Stimulated activated CD4-positive, alpha-beta T cell treated with anti-CD3 and anti-CD28 coated beads, Interleukin-1b, Interleukin-23, amount 100 ng/mL, for 4 hours (primary cell): Measurements from ENCODE around the gene LRIT2.
A peak's percentile ranks its signal among the peaks of the same experiment; 100 is the strongest.

Experiments
- DNase-seq, 2 donors: peaks; one replicate each; pipeline ENCODE4 v3.0.0-alpha.2; 2020; ENCODE audit warnings: low read depth in 2 of 2

The LRIT2 gene, protein sequence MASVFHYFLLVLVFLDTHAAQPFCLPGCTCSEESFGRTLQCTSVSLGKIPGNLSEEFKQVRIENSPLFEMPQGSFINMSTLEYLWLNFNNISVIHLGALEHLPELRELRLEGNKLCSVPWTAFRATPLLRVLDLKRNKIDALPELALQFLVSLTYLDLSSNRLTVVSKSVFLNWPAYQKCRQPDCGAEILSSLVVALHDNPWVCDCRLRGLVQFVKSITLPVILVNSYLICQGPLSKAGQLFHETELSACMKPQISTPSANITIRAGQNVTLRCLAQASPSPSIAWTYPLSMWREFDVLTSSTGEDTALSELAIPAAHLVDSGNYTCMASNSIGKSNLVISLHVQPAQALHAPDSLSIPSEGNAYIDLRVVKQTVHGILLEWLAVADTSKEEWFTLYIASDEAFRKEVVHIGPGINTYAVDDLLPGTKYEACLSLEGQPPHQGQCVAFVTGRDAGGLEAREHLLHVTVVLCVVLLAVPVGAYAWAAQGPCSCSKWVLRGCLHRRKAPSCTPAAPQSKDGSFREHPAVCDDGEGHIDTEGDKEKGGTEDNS

DNA sequence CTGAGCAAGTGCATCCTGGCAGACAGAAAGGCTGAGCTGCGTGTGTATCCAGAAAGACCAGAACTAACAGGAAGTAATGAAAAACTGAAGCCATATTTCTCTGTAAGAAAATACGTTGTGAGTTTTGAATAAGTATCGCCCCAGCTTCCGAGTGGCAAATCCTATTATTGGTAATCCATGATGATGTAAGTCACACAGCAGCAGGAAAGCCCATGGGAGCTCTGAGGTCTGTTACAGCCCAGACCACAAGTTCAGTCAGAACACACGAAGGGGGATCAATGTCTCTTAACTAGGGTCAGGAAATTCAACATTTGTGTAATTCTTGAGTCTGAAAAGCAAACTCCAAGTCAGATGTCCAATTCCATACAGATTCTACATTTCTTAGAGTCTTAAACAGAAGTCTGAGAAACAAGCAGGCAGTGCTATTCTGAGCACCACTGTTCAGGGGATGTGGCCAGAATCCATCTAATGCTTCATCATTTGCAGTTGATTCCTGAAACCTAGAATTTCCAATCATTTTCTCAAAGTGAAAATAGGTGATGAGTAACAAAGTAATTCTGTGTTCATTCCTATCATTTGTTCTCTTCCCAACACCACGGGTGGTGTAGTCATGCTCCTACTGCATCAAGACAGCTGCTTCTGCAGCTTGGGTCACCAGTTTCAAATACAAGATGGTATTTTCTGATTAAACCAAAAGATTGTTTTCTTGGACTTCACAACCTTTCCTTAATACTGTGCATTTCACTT is at the start of gene LRIT2:
Gene LRIT2, minus strand, starts transcription at position 118 of the 747 bp plus-strand sequence. Its CDS starts 24 bp downstream, at position 94.
- DNase-seq: no peak

DNA sequence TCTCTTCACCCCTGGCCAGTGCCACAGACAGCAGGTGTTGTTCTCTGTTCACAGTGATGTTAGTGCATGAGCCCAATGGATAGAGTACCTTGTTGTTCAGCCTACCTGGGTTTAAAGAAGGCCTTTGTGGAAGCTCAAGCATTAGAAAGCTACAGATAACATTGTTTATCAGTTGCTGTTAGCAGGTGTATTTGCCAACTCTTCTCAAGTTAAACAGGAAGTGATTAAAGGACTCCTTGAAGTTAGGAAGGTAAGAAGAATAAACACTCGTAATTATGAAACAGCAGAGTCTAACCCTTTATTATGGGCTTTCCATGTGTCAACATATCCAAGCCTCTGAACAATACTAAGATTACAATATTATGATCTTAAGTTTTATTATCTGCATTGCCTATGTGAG is 45.4 kb upstream of the LRIT2 start:
- no peak for DNase-seq

DNA sequence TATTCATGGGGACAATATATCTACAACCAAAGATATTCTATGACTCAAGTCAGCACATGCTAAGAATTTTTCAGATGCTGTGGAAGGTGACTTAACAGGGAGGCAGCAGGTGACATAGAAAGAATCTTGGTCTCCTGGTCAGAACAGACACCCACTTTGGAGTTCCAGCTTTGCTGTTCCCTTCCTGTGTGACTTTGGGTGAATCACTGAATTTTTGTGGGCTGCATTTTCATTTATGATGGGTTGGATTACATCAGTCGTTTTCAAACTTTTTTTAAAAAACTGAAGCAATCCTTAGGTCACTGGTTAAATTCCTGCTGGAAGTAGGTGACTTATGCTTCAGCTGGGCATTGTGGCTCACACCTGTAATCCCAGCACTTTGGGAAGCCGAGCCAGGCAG is 44.4 kb upstream of the LRIT2 start:
- no peak for DNase-seq

DNA sequence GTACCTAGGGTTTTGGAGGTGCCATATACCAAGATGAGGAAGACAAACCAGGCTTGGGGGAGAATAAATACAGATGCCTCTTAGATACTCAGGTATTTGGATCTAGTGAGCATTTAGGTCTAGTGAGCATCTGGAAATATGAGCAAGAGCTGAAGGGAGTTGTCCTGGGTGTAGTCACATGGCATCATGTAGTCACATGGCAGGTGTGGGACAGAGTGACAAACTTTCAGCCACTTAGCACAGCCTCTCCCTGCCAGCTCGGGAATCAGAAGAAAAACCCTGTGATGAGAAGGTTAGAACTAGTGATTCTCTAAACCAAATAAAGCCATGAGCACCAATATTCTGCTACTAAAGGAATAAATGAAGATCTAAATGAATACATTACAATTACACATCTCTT is 43.8 kb upstream of the LRIT2 start:
- no peak for DNase-seq

DNA sequence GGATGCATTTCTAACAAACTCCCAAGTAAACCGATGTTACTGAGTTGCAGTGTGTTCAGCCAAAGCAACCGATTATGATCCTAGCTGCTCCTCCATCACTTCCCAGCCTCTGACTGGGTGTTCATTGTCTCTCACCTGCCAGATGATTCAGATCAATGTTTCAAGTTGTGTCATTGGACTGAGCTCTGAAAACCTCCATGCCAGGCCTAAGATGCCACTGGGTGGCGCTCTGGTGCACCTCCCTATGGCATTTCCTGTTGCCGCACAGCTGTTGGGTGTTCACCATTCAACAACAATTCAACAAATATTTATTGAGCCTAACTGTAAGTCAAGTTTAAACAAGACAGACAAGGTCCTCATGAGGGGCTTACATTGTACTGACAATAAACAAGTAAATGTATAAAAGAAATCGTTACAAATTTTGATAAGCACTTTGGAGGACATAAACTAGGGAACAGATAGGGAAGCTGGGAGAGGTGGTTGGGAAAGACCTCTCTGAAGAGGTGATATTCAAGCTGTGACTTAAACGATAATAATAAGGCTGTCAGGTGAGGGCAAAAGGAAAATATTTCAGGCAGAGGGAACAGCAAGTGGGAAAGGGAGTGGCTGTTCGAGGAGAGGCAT is 42.3 kb upstream of the LRIT2 start:
- peak; percentile 43 to 61 for DNase-seq

DNA sequence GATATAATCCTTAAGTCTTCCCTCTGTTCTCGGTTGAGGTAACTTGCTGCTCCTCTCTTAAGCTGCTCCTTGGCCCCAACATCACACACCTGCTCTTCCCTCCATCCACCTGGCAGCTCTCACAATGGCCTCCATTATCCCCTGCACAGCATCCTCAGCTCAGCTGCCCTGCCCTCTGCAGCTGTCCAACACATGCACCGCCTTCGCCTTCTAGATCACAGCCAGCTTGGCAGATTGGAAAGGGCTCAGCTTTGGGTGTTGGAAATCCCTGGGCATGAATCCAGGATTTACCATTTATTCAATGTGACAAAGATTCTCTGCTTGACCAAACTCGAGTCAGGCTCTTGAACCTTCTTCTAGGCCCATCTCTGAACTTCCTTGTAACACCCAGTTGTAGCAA is 40.1 kb upstream of the LRIT2 start:
- no peak for DNase-seq

DNA sequence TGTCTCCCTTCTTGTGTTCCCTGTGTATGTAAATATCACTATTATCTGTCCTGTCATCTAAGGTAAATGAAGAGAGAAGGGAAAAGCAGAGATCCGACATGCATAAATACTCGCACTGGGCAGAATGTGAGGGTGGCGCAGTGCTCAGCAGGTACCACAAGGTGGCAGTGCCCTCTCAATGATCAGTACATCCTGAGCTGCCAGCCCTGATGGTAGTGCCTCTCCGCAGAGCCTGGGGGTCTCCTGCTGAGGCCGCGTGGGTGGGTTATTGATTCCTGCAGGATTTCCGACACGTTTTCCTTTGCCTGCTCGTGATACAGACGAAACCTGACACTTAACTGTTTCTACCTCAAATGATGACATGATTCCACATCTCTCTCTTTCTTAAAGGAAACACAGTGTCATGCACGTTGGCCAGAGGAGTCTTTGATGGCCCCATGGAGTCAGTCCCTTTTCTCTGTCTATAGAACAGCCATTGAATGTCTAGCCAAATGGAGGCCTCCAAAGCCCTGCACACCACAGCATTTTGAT is 39.3 kb upstream of the LRIT2 start:
- peak; percentile 59 to 60 for DNase-seq

DNA sequence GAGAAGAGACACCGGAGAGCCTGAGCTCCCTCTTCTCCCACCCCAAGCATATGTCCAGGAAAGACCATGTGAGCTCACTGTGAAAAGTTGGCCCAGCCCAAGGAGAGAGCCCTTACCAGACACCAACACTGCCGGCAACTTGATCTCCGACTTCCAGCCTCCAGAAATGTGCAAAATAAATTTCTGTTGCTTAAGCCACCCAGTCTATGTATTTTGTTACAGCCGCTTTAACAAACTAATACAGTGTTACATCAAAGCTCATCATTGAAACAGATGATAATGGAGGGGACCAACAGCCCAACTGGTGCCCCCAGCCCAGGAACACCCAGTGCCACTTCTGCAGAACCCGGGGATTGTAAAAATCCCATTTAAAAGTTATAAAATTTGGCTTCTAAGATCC is 38.4 kb upstream of the LRIT2 start:
- no peak for DNase-seq

DNA sequence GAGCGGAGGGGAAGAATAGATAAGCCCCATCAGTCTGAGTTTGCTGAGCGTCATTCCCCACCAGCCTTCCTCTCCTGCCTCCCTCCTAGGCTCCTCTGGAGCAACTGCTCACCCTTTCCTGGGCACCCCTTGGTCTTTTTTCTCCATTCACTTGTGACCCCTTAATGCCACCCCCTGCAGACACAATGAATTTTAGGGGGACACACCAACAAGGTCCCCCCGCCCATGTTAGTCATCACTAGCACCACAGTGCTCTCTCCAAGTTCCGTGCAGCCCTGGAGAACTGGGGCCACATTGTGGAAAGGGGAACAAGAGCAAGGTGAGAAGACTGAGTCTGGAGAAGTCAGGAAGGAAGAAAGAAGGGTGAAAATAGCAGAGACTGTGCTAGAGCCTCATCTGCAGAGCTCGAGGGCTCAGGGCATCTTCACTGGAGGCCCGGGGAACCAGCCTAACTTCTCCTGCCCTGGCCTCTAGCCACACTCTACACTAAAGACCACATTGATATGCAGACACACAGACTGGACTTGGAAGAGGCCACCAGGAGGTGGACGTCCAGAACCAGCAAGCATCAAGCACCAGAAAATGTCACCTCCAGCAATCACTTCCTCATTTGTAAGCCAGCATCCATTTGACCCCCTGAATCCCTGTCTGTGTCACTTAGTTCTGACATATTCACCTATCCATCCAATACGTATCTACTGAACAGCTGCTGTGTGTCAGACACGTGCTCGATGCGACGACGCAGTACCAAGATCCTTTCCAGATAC is 37.0 kb upstream of the LRIT2 start:
- DNase-seq: no peak

DNA sequence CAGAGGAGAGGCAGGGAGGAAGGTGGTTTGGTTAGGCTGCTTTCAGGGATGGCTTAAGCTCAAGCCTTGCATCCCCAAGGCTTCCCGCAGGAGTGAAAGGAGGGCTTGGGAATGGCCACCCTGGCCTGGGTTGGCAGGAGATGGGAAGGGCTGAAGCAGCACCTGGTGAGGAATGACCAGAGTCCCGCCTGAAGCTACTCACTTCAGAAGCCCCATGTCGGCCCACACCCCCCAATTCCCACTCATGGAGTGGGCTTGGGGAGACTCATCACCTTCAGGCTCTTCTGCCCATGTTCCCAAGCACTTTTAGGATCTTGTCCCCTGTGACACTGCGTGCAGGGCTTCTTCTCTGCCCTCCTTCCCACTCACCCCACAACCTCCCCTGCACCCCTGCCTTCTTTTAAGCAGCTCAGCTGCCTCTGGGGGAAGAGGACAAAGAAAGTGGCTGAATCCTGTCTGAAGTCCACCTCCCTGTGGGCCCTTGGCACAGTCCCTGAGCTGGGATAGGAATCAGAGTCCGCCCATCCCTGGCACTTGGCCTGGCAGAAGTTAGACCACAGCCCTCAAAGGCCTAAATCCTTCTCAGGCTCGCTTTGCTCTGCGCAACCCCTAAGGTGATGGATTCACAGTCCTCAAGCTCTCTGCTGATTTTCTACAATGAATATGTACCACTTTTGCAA is 36.0 kb upstream of the LRIT2 start:
- DNase-seq: no peak

DNA sequence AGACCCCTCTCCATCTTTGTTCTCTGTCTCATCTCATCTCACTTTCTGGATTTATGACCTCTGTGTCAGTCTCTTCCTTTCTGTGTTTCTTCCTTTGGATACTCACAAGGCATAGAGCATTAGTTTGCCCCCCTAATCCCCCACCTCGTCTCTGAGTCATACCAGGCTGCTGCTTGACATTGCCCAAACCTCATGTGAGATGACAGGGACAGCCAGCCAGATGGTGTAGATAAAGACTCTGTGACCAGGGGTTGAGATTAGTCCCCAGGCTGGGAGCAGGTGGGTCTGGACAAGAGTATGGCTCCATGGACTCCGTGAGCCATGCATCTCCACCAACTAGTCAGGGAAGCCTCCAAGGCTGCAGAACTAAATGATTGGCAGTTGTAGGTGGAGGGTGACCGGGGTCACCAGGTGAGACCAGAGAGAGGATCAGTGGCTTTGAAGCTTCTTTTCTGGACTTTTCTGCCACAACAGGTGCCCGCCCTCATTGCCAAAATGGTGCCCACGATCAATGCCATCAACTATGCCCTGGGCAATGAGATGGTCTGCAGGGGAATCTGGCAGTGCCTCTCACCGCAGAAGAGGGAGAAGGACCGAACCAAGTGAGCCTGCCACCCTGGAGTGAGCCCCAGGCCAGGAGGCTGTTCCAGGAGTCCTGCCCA is 32.8 kb upstream of the LRIT2 start:
- no peak for DNase-seq

DNA sequence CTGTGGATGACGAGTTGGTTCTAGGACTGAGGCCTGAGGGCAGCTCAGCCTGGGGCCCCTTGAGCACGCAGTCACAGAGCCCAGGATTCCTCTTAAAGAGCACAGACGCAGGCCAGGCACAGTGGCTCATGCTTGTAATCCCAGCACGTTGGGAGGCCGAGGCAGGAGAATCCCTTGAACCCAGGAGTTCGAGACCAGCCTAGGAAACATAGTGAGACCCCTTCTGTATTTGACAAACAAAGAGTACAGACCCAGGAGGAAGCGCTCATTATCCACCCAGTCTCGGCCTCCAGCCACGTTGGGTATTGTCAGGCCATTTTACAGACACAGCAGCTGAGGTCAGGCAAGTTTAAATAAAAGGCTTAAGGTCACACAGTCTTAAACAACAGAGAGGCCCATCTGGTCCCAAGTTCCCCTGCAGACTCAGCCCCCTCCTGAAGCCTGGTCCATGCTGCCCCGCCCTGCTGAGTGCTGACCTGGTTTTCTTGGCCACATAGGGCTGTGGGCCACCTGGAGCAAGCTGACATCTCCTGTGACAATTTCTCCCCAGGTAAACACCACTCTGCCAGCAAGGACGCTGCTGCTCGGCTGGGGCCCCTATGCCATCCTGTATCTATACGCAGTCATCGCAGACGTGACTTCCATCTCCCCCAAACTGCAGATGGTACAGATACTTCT is 32.1 kb upstream of the LRIT2 start:
- DNase-seq: no peak

DNA sequence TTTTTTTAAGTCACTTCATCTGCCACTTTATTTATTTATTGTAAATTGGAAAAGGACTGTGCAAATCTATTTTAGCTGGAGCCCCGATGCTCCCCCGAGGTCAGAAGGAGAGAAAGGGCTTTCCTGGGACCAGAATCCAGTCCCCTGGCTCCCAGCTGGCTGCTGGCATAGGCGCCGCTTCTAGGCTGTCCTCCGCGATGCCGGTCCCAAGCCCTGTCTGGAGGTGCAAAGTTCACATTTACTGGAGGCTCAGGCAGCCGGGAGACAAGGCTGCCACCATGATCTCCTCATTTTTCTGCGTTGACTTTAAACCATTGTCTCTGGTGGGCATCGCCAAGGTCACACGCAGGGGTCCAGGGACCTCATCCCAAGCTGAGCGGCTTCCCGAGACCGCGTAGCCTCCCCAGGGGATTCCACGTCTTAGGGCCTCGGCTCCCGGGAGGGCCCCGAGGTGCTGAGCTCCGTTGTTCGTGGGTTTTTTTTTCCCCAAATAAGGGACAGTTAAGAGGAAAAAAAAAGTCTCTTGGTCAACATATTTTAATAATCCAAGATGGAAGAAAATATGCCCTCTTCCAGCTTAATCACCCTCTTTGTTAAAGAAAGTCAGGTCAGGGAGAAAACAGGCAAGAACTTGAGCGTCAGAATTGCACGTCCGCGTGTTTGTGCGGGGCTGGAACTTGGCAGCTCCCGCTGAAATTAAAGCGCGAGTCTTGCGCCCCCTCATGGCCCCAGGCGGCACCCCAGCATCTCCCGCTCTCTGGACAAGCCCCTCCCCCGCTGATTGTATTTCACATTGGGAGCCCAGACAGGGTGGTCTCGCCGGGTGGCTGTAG is 31.4 kb upstream of the LRIT2 start:
- peak; percentile 28 to 29 for DNase-seq

DNA sequence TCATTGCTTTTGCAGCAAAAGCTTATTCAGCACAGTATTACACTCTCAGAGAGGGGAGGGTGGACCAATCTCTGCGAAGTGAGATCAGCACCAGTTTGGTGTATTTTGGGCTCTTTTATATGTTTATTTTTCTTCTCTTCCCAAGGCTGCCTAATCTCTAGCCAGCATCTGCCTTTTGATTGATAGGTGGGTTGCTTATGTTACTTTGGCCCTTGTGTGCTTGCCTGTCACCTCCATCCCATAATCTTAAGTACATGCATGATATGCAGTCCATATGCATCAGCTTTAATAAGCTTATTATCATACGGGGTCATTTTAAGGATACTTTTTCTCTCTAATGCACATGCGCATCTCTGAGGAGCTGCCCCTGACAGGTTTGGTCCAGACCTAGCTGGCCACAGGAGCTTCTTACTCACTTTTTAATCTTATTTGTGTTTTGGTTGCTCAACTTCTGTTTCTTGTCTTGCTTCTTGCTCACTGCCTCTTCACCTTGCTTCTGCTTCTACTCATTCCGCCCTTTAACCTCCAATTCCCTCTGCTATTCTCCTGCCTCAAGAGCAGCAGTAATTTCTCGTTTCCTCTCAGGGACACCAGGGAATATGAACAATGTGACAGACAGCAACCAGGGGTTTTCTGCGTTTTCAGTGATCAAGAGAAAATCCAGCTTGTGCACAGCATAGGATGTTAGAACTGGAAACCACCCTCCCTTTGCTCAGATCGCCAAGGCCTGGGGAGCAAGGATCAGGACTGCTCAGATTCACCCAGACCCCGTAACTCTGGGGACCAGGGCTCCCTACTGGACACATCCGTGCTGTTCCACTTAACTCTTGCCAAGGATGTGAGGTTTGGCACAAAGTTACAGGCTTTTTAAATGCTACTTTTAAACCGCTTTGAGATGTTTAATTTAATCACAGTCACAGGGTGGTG is 29.5 kb upstream of the LRIT2 start:
- DNase-seq: no peak

DNA sequence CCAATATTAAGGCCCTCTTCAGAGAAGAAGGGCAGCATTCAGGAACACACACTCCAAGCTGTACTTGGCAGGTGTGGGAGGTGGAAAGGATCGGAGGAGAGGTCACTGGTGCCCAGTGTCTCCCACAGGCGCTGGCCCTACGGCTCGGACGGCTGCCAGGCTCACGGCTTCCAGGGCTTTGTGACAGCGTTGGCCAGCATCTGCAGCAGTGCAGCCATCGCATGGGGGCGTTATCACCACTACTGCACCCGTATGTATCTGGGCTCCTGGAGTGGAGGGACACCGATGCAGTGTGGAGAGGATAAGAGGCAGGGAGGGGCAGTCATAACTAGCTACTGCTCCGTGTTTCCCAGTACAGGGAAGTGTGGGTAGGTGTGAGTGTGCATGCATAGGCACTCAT is 23.4 kb upstream of the LRIT2 start:
- DNase-seq: no peak

DNA sequence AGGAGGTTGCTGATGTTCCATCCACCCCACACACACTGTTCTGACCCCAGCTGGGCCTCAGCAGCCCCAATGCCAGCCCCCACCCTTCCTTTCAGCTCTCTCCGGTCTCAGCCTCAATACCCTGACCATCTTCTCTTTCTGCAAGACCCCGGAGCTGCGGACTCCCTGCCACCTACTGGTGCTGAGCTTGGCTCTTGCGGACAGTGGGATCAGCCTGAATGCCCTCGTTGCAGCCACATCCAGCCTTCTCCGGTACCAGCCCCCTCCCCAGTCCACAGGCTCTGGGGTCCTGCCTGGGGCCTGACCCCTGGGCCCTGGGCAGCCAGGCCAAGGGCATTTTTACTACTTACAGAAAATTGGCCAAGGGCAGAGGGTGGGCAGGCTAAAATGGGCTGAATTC is 22.2 kb upstream of the LRIT2 start:
- no peak for DNase-seq

DNA sequence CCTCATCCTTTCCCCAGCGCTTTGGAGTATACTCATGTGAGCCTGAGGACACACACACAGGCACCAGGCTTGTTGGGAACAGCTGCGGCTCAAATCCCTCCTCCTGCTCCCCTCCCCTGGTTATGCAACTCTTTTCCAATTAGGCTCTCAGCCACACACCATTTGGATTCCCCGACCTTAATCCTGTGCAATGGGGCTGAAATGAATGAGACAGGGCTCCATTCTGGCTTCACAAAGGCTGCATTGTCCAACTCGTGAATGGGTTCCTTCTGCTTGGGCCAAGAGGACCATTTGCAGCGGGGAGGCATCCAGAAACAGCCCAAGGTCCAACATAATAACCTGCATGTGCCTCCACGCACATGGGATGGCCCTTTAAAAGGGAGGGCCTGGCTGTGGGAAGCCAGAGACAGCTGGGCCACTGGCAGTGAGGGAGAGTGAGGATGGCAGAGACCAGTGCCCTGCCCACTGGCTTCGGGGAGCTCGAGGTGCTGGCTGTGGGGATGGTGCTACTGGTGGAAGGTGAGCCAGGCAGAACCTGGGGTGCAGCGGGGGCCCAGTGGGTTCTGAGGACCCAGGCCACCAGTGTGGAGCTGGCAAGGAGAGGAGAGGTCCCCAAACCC is 19.4 kb upstream of the LRIT2 start, which contains the start of gene RGR:
Gene RGR, plus strand, starts transcription at position 403 of the 620 bp plus-strand sequence. Its CDS starts 38 bp downstream, at position 441.
- DNase-seq: no peak
